Neural progenitor cell (in vitro differentiated cells): ENCODE measurements around the gene IER5. TPM values are rescaled to one million over a fixed set of nuclear protein-coding genes. Genes with fewer than 3 reads are reported as not detected.
A peak's percentile ranks its signal among the peaks of the same experiment; 100 is the strongest.

ENCODE experiments used
- DNase-seq: peaks from one replicate; pipeline ENCODE4 v3.0.0-alpha.2; 2016; ENCODE audit warnings: low spot score
- H2AFZ ChIP-seq: fragments of 200-600 bp; sonication (generic); replicated peaks from 2 replicates; pipeline ENCODE4 v1.6.1; 2016; ENCODE audit warnings: antibody characterized with exemption
- H3F3A ChIP-seq: fragments of 200-600 bp; sonication (generic); 2 replicates; pipeline ENCODE4 v1.6.1; 2016; ENCODE audit warnings: antibody characterized with exemption, low read depth
- H3K27ac ChIP-seq: fragments of 200-600 bp; sonication (generic); 2 replicates; pipeline ENCODE4 v1.5.1; 2016; ENCODE audit warnings: mild to moderate bottlenecking
- H3K27me3 ChIP-seq: fragments of 200-600 bp; sonication (generic); 2 replicates; pipeline ENCODE4 v1.6.1; 2016; ENCODE audit warnings: mild to moderate bottlenecking, moderate library complexity
- H3K36me3 ChIP-seq: fragments of 200-600 bp; sonication (generic); 2 replicates; pipeline ENCODE4 v1.5.1; 2016
- H3K4me1 ChIP-seq: fragments of 200-600 bp; sonication (generic); 2 replicates; pipeline ENCODE4 v1.6.1; 2016; ENCODE audit warnings: mixed run types
- H3K4me2 ChIP-seq: fragments of 200-600 bp; sonication (generic); 2 replicates; pipeline ENCODE4 v1.6.1; 2016
- H3K4me3 ChIP-seq: fragments of 200-600 bp; sonication (generic); 2 replicates; pipeline ENCODE4 v1.5.1; 2016
- H3K79me2 ChIP-seq: fragments of 200-600 bp; sonication (generic); 2 replicates; pipeline ENCODE4 v1.6.1; 2016; ENCODE audit warnings: low read depth
- H3K9ac ChIP-seq: fragments of 200-600 bp; sonication (generic); 2 replicates; pipeline ENCODE4 v1.6.1; 2016
- H3K9me3 ChIP-seq: fragments of 200-600 bp; sonication (generic); 2 replicates; pipeline ENCODE4 v1.5.1; 2016; ENCODE audit warnings: low read depth
- H4K20me1 ChIP-seq: fragments of 200-600 bp; sonication (generic); 2 replicates; pipeline ENCODE4 v1.6.1; 2016; ENCODE audit warnings: low read depth
- H3K27ac Mint-ChIP-seq: 3 replicates; pipeline ENCODE4 v1.8.0; 2021; ENCODE audit warnings: mixed read lengths
- H3K27me3 Mint-ChIP-seq: 2 replicates; pipeline ENCODE4 v1.8.0; 2022; ENCODE audit warnings: low read depth, mild to moderate bottlenecking, inconsistent platforms, moderate library complexity, mixed read lengths; ENCODE audit not compliant: insufficient read depth
- H3K36me3 Mint-ChIP-seq: 3 replicates; pipeline ENCODE4 v1.8.0; 2021; ENCODE audit warnings: mixed read lengths
- H3K4me1 Mint-ChIP-seq: 3 replicates; pipeline ENCODE4 v1.8.0; 2021; ENCODE audit warnings: mixed read lengths
- H3K4me3 Mint-ChIP-seq: 3 replicates; pipeline ENCODE4 v1.8.0; 2021; ENCODE audit warnings: mild to moderate bottlenecking, moderate library complexity, mixed read lengths
- H3K9me3 Mint-ChIP-seq: 3 replicates; pipeline ENCODE4 v1.8.0; 2020; ENCODE audit warnings: mixed read lengths
- CTCF ChIP-seq: fragments of 200-600 bp; sonication (generic); IDR thresholded peaks from 2 replicates; pipeline ENCODE4 v1.5.1; 2017; ENCODE audit warnings: antibody characterized with exemption, mild to moderate bottlenecking
- EZH2 ChIP-seq: fragments of 200-600 bp; sonication (generic); IDR thresholded peaks from 2 replicates; pipeline ENCODE4 v1.6.1; 2017; ENCODE audit warnings: antibody characterized with exemption, mild to moderate bottlenecking, moderate library complexity
- EZH2phosphoT487 ChIP-seq: fragments of 200-600 bp; sonication (generic); IDR thresholded peaks from 2 replicates; pipeline ENCODE4 v1.6.1; 2017; ENCODE audit warnings: antibody characterized with exemption
- total RNA-seq: library from RNA; depleted of rRNA; stranded (reverse); fragments of >200 nt; gene quantifications from 2 replicates; pipeline ENCODE4 v1.2.3, GENCODE V29; 2015; ENCODE audit warnings: low replicate concordance

Gene IER5
- total RNA-seq, 1 donor from 2014 or later, result 8.0 TPM

DNA sequence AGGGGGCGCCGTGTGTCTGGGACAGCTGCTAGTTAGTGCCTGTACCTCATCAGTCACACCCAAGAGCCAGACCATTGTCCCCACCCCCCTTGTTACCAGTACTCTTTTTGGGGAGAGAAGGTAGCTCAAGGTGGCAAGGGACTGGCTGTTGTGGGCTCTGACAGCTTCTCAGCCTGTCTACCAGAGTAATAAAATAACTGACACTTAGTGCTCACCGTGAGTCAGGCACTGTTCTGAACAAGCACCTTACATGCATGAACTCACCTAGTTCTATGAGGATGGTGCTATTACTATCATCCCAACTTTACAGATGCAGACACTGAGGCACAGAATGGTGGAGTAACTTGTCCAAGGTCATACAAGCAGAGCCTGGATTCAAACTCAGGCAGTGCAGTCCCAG is 34.7 kb downstream of the IER5 start:
- H3K4me1 Mint-ChIP-seq, result peaks cover 51% of the 10 kb centered on the region
- Histone ChIP-seq H3K4me1 (peaks cover 14% of the 10 kb centered on the region), H3K79me2 (no peaks in the 10 kb centered on the region), H3K9ac (no peak overlapping the region), H3K4me2 (no peak overlapping the region), H3K4me3 (no peak overlapping the region), H3K27ac (no peak overlapping the region), H2AFZ (no peak overlapping the region), H4K20me1 (no peaks in the 10 kb centered on the region), H3K36me3 (no peaks in the 10 kb centered on the region), H3K27me3 (no peaks in the 10 kb centered on the region), H3K9me3 (no peaks in the 10 kb centered on the region), H3F3A (peaks cover 20% of the 10 kb centered on the region)
- no peak for DNase-seq
- TF ChIP-seq EZH2 (no peak), EZH2phosphoT487 (no peak), CTCF (no peak)
- peak overlapping the region; percentile 31 for H3K4me3 Mint-ChIP-seq
- H3K9me3 Mint-ChIP-seq, result no peaks in the 10 kb centered on the region
- H3K27ac Mint-ChIP-seq, result peak overlapping the region; percentile 78
- no peaks in the 10 kb centered on the region for H3K36me3 Mint-ChIP-seq
- peaks cover 11% of the 10 kb centered on the region for H3K27me3 Mint-ChIP-seq

DNA sequence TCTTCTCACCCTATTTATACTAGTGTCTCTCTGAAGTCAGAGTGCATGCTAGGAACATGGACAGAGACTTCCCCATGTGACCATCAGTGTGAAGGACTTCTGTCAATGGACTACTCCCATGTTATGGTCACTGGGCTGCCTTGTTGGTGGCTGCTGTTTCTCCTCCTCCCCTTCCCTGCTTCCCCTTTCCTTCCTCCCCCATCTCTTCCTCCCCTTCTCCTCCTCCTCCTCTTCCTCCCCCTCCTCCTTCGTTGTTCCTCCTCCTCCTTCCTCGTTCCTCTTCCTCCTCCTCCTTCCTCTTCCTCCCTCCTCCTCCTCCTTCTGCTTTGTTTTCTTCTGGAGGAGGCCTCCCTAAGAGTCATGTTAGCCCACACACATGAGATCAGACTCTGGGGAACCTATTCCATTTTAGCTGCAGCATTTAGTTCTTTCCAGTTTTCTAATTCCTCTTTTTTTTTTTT is 35.8 kb downstream of the IER5 start:
- Mint-ChIP-seq H3K36me3 (no peaks in the 10 kb centered on the region), H3K27ac (no peak overlapping the region), H3K4me3 (no peak overlapping the region), H3K4me1 (peaks cover 50% of the 10 kb centered on the region), H3K27me3 (peaks cover 8% of the 10 kb centered on the region), H3K9me3 (no peaks in the 10 kb centered on the region)
- no peak for DNase-seq
- H4K20me1 ChIP-seq, result no peaks in the 10 kb centered on the region
- no peaks in the 10 kb centered on the region for H3K9me3 ChIP-seq
- H3K4me2 ChIP-seq, result no peak overlapping the region
- H3K79me2 ChIP-seq, result no peaks in the 10 kb centered on the region
- TF ChIP-seq CTCF, result no peak
- TF ChIP-seq EZH2, result no peak
- no peak for TF ChIP-seq EZH2phosphoT487
- no peaks in the 10 kb centered on the region for H3K36me3 ChIP-seq
- no peak overlapping the region for H2AFZ ChIP-seq
- peaks cover 25% of the 10 kb centered on the region for H3K4me1 ChIP-seq
- H3K27ac ChIP-seq, result no peak overlapping the region
- H3K27me3 ChIP-seq, result no peaks in the 10 kb centered on the region
- H3K4me3 ChIP-seq, result no peak overlapping the region
- H3K9ac ChIP-seq, result no peak overlapping the region
- H3F3A ChIP-seq, result peaks cover 31% of the 10 kb centered on the region

DNA sequence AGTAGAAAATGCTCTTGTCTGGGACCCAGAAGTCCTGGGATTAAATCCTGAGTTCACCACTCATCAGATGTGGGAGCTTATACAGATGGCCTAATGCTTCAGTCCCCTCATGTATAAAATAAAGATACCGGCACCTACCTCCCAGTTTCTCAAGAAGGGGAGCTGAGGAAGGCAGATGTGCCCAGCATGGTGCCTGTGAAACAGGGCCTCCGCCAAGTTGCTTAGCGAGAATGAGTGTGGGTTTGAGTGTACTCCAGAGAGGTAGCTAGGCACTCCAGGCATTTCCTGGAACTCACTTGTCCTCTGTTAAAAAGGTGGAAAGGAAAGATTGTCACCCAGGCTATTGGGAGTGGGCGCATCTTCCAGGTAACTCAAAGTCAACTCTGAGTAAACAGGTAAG is 37.8 kb downstream of the IER5 start:
- Histone ChIP-seq H4K20me1 (no peaks in the 10 kb centered on the region), H2AFZ (no peak overlapping the region), H3K4me3 (no peak overlapping the region), H3K36me3 (no peaks in the 10 kb centered on the region), H3K4me2 (peak overlapping the region; percentile 54), H3K4me1 (peaks cover 40% of the 10 kb centered on the region), H3K9me3 (no peaks in the 10 kb centered on the region), H3K27ac (no peak overlapping the region), H3F3A (peaks cover 38% of the 10 kb centered on the region), H3K27me3 (no peaks in the 10 kb centered on the region), H3K9ac (no peak overlapping the region), H3K79me2 (no peaks in the 10 kb centered on the region)
- Mint-ChIP-seq H3K27me3 (peaks cover 6% of the 10 kb centered on the region), H3K9me3 (no peaks in the 10 kb centered on the region), H3K27ac (peak overlapping the region; percentile 66), H3K4me3 (peak overlapping the region; percentile 33), H3K4me1 (peaks cover 63% of the 10 kb centered on the region), H3K36me3 (no peaks in the 10 kb centered on the region)
- no peak for DNase-seq
- TF ChIP-seq EZH2, result no peak

DNA sequence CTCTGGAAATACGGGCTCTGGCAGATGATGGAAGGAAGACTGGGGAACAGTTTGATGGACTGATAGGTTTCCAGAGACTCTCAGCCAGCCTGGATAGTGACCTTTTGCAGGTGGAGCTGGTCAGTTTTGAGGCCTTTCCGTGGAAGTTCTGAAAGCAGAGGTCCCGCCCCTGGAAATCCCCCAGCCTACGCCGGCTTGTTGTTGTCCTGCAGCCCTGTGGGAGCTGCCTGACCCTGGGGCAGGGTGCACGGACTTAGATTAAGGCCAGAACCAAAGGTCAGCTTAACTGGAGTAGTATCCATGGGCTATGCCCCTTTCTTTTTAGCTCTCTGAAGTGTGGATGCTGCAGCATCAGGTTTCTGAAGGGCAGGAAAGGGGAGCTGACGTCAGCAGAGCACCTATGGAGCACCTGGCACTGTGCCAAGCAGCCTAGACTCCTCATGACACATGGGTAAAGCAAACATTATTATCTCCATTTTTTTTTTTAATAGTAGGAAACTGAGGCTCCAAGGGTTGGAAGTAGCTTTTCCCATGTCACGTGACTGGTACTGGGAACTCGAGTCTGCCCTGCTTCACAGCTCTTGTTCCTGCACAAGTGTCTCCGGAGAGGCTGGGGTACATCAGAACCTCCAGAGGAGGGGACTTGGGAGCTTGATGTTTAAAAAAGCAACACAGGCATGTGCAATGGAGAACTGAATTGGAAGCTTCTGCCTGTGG is 38.5 kb downstream of the IER5 start:
- TF ChIP-seq CTCF, result no peak
- TF ChIP-seq EZH2, result no peak
- no peak for TF ChIP-seq EZH2phosphoT487
- Histone ChIP-seq H3K27me3 (no peaks in the 10 kb centered on the region), H3F3A (peaks cover 38% of the 10 kb centered on the region), H3K27ac (peak overlapping the region; percentile 56), H3K9me3 (no peaks in the 10 kb centered on the region), H3K9ac (no peak overlapping the region), H2AFZ (peak overlapping the region; percentile 72), H3K36me3 (no peaks in the 10 kb centered on the region), H3K4me1 (peaks cover 45% of the 10 kb centered on the region), H3K79me2 (no peaks in the 10 kb centered on the region), H3K4me3 (no peak overlapping the region), H4K20me1 (no peaks in the 10 kb centered on the region), H3K4me2 (peak overlapping the region; percentile 54)
- no peak for DNase-seq
- peaks cover 6% of the 10 kb centered on the region for H3K27me3 Mint-ChIP-seq
- H3K4me3 Mint-ChIP-seq, result no peak overlapping the region
- peaks cover 64% of the 10 kb centered on the region for H3K4me1 Mint-ChIP-seq
- H3K36me3 Mint-ChIP-seq, result no peaks in the 10 kb centered on the region
- H3K9me3 Mint-ChIP-seq, result no peaks in the 10 kb centered on the region
- H3K27ac Mint-ChIP-seq, result peak overlapping the region; percentile 66
